Dermis blood vessel endothelial cell (primary cell): Measurements from ENCODE around the gene ARID5B. TPM values are rescaled to one million over a fixed set of nuclear protein-coding genes. Genes with fewer than 3 reads are reported as not detected.
"Not testable (repeated sequence)": the region's sequence is repeated elsewhere in the genome, so short reads cannot be mapped to it uniquely, and the experiment has no call there.

Experiments used
- DNase-seq: peaks from one replicate; pipeline ENCODE4 v3.0.0; 2010
- total RNA-seq: library from RNA; depleted of rRNA; stranded (reverse); fragments of >200 nt; gene quantifications from 2 replicates; pipeline ENCODE4 v1.2.3, GENCODE V29; 2014

ARID5B gene
- total RNA-seq, 1 donor from 2014 or later, result 14.0 TPM

- DNase-seq, result peak; percentile 49
These were observed 68.9 kb downstream of the ARID5B start for GRCh38 chr10:61970182-61971002.

DNA sequence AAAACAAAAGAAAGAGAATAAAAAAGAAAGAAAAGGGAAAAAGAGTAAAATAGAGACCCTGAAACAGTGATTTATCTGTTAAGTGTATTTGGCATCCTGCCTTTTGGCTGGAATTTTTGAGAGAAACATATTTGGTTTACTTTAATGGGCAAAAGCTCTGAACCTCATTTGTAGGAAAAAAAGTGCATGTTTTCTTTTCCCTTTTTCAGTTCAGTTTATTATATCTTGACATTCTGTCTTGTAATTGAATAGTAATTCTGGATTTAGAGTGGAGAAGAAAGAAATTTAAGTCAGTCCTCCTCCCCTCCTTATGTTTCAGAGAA is 69.5 kb downstream of the ARID5B start:
- peak; percentile 26 for DNase-seq

DNA sequence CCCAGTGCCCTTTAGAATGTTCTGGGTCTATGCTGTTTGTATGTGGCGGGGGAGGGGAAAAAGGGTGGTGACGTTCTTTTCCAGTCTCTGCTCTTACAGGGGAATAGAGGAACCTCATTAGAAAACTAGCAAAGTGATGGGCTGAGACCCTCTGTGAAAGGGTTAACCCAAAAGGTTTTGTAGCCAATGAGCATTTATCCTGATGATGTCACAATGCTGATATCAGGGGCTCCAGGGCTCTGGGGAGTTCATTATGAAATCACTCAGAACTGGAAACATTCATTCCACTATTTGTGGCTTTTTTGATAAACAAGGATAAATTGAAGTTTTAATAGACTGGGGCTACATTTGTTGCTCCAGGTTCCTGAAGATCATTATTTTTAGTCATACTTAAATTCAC is 71.7 kb downstream of the ARID5B start:
- DNase-seq, result no peak

DNA sequence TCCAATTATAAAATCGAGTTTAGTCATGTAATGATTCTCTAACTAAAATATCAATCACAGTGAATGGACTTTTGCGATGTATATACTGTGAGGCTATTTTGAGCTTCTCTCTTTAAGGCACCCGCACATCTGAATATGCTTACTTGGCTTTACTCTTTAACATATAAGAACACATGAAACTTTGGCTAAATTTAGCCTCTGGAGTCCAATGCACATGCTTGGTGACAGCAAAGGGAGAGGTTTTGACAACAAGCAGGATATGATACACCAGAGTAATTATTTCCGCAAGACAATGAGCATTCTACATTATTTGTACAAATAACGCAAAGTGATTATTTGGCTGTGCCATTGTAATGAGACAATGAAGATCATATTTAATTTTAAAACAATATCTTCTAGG is 72.4 kb downstream of the ARID5B start:
- DNase-seq, result peak; percentile 64

DNA sequence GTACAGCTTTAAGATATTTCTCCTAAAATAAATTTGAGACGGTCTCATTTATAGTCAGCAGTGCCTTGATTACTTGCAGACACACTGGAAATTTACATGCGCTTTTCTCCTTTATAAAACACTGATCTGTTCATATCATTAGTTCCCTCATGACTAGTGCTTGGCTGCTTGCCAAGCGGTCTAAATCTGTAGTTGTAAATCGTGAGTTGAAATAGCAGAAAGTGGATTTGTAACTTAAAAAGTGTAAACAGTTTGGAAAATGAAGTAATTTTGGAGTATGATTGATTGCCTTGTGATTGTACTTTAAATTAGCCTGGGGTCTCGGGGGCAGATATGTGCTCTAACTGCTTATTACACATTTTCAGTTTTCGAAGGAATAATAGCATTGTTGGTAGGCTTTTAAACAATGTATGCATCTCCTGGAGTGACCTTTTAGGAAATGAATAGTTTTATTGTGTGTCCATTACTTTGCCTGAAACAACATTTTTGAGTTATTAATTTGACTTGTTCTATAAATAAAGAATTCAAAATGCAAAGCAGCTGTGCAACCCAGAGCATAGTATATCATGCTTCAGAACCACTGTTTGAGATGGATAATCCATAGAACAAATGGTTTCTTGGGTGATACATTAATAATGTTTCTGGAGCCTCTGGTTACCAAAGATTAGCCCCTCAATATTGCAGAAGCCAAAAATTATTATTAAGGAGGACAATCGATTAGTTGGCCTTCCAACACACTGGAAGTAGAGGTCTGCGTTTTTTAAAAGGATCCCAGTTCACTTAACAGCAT is 73.3 kb downstream of the ARID5B start:
- DNase-seq, result peak; percentile 77

DNA sequence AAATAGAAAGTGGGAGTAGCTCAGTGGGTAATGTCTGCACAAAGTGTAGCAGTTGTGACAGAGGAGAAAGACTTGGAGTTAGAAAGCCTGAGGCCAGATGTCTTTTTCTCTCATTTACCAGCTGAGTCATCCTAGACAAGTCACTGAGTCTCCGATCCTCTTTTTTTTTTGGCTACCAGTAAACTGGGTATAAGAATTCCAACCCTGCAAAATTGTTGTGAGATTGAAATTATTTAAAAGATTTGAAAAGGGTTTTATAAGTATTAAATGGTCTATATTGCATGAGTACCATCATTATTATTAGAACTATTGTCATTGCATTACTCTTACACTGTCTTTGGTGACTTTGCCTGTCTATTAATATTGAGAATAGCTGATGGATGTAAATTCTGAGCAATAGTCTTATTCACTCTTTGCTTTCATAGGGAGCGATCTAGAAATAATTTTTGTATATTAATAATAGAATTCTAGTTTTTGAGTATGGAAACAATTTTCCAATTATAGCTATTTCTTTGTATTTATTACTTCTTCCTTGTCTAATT is 74.0 kb downstream of the ARID5B start:
- DNase-seq, result peak; percentile 42

GRCh38 chr10:61976951-61977721 is 75.6 kb downstream of the ARID5B start:
- DNase-seq, result not testable (repeated sequence)

DNA sequence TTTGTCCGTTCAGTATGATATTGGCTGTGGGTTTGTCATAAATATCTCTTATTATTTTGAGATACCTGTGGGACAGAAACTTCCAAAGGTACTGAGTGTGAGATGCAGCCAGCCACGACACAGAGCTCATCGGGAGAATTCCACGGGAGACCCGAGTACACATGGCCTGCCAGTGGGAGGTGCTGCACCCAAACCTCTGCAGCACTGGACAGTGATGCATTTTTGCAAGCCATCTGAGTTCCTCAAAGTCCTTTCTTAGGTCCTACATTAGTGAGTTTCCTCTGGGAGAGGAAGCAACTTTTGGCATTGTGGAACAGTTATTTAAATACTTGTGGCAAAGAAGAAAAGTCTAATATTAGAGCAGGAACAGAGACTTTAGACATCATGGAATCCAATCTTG is 77.5 kb downstream of the ARID5B start:
- DNase-seq, result no peak

- DNase-seq, result no peak
These were observed 80.0 kb downstream of the ARID5B start for GRCh38 chr10:61981460-61981859.

GRCh38 chr10:61983255-61983654 is 81.8 kb downstream of the ARID5B start:
- DNase-seq, result no peak

DNA sequence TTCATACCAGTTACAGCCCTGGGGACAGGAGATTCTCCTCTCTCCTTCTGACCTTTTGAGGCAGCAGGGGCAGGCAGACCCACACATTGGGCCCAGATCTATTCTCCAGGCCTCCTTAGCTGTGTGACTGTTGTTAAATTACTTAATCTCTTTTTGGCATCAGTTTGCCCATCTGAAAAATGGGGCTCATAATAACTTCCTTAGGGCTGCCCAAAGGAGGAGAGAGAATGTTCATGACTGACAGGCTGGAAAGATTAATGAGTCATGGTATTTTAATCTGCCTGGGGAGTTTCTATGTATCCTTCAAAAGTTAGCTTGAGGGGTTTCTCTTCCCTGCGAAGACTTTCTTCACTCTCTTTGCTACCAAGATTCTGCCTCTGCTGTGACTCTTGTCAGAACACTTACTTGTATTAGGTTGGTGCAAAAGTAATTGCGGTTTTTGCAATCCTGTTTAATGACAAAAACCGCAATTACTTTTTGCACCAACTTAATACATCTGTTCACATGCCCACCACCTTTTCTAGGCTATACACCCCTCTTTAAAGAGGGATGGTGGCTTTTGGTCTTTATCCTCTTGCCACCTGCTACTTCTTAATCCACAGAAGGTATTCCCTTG is 83.4 kb downstream of the ARID5B start:
- no peak for DNase-seq

GRCh38 chr10:61985715-61986114 is 84.2 kb downstream of the ARID5B start:
- DNase-seq, result no peak

- DNase-seq, result no peak
These were observed 84.9 kb downstream of the ARID5B start for GRCh38 chr10:61986382-61986781.

DNA sequence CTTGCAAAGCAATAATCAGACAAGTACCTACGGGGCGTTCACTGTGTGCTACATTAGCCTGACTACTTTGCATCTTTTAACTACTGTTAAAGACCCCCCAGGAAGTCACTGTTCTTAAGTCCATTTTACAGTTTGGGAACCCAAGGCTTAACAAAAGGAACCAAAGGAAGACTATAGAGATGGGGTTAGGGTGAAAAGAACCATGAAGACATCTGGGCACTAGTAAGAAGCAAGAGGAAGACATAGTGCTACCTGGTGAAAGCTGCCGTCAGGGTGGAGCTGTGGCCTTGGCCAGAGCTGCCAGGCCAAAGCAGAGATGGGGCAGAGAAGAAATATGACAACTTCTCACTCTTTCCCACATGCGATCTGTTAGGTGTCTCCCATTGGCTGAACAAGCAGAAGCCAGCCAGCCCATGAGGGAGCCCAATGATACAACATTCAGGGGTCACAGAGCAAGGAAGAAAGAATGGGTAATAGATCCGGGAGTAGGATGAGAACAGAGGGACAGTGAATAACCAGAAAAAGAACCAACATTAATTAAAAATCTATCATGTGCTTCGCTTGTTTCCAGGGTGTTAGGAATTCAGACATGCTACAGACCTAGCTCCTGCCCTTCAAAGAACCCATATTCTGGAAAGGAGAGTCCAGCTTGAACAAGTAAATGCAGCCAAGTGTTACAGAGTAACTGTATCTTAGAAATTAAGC is 85.4 kb downstream of the ARID5B start:
- no peak for DNase-seq

- DNase-seq, result no peak
These were observed 86.0 kb downstream of the ARID5B start for GRCh38 chr10:61987537-61987936.

DNA sequence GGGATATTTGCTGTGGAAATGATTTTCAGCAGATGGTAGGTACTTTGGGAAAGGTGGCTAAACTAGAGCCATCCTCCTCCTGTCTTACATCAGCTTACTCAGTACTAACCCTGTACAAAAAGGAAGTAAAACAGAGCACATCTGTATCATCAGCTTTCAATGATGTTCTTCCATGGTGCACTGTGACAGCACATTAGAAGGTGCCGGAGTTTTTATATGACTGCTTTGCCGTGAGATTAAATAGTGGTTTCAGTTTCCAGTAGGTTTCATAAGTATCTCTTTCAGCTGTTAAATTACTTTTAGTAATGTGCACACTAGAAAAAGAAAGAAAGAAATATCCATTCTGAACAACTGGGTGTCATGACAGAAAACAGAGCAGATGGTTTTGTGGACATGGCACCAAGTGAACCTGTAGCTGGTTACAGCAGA is 86.5 kb downstream of the ARID5B start:
- DNase-seq, result no peak

- DNase-seq, result no peak
These were observed 88.7 kb downstream of the ARID5B start for GRCh38 chr10:61989995-61990760.

GRCh38 chr10:61990761-61991135 is 89.2 kb downstream of the ARID5B start:
- DNase-seq, result no peak

DNA sequence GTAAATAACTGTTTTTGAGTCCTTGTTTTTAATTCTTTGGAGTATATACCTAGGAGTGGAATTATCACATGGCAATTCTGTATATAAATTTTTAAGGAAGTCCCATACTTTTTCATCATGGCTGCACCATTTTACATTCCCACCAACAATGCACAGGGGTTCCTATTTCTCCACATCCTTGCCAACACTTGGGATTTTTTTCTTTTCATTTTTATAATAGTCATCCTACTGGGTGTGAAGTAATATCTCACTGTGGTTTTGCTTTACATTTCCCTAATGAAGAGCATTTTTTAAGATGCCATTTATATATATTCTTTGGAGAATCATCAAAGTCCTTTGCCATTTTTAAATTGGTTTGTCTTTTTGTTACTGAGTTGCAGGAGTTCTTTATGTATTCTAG is 89.7 kb downstream of the ARID5B start:
- DNase-seq, result no peak

DNA sequence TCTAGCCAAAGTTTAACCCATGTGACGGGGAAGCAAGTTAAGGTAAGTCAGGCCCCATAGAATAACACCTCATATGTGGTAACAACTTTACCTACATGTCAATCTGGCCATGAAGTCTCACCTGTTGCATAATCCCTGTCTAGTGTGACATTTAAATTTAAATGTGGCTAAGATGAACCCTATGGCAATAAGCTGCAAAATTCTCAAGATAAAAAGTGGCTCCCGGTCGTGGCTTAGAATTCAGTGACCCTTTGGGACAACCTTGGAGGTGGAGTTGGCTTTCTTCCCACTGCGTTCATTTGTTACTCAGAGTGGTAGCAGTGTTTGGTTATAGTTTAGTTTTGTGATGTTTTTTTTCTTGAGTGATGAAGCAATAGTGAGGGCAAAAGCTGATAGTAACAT is 90.6 kb downstream of the ARID5B start:
- peak; percentile 27 for DNase-seq
